WTC11 (cell line): ENCODE data around the gene USP13. TPM values are rescaled to one million over a fixed set of nuclear protein-coding genes. Genes with fewer than 3 reads are reported as not detected.

ENCODE experiments used
- ATAC-seq: fragments of 200-7000 bp; cut with Tn5 transposase; 2 replicates; pipeline ENCODE4 v1.10.0; 2021; ENCODE audit warnings: mild to moderate bottlenecking, moderate library complexity
- CTCF ChIA-PET: fragments of 300-600 bp; sonication (Branson Sonifier 250); formaldehyde crosslinking; loops from one replicate; lab custom pipeline; 2021; ENCODE audit warnings: antibody characterized with exemption; lab: Charles Lee
- POLR2A ChIA-PET: fragments of 350-600 bp; sonication (Branson Sonifier 250); formaldehyde crosslinking; loops from one replicate; lab custom pipeline; 2021; ENCODE audit warnings: antibody characterized with exemption; lab: Charles Lee
- DNase-seq: peaks from one replicate; pipeline ENCODE4 v3.0.0; 2021; ENCODE audit warnings: low spot score
- H3K27ac Mint-ChIP-seq: 2 replicates; pipeline ENCODE4 v1.8.0; 2021; ENCODE audit warnings: mixed read lengths
- H3K27me3 Mint-ChIP-seq: 2 replicates; pipeline ENCODE4 v1.8.0; 2021; ENCODE audit warnings: low read depth, mild to moderate bottlenecking, moderate library complexity, mixed read lengths
- H3K36me3 Mint-ChIP-seq: 2 replicates; pipeline ENCODE4 v1.8.0; 2021; ENCODE audit warnings: mixed read lengths
- H3K4me1 Mint-ChIP-seq: 2 replicates; pipeline ENCODE4 v1.8.0; 2022; ENCODE audit warnings: mixed read lengths
- H3K4me3 Mint-ChIP-seq: 2 replicates; pipeline ENCODE4 v1.8.0; 2021; ENCODE audit warnings: mild to moderate bottlenecking, moderate library complexity, mixed read lengths
- H3K9me3 Mint-ChIP-seq: 2 replicates; pipeline ENCODE4 v1.8.0; 2021; ENCODE audit warnings: mixed read lengths
- ESRRA ChIP-seq: sonication (generic); formaldehyde crosslinking; IDR thresholded peaks from 2 replicates; pipeline ENCODE4 v1.8.1; 2022; ENCODE audit warnings: mild to moderate bottlenecking, missing genetic modification reagents, borderline replicate concordance
- FOXJ3 ChIP-seq: sonication (generic); formaldehyde crosslinking; IDR thresholded peaks from 2 replicates; pipeline ENCODE4 v1.9.0; 2021; ENCODE audit warnings: missing genetic modification reagents, mild to moderate bottlenecking, borderline replicate concordance
- FOXK1 ChIP-seq: sonication (generic); formaldehyde crosslinking; IDR thresholded peaks from 2 replicates; pipeline ENCODE4 v1.8.0; 2022; ENCODE audit warnings: mild to moderate bottlenecking, moderate library complexity, missing genetic modification reagents
- GTF2I ChIP-seq: fragments of 250-450 bp; sonication (Bioruptor Pico); conservative IDR thresholded peaks from 2 replicates; pipeline ENCODE4 v1.4.0; 2021; ENCODE audit warnings: mild to moderate bottlenecking
- JUN ChIP-seq: sonication (generic); formaldehyde crosslinking; IDR thresholded peaks from 2 replicates; pipeline ENCODE4 v1.8.0; 2023; ENCODE audit warnings: mild to moderate bottlenecking, missing genetic modification reagents
- PRDM15 ChIP-seq: sonication (generic); formaldehyde crosslinking; IDR thresholded peaks from 2 replicates; pipeline ENCODE4 v1.8.0; 2022; ENCODE audit warnings: missing genetic modification reagents
- SOX15 ChIP-seq: fragments of 250-450 bp; sonication (Bioruptor Pico); IDR thresholded peaks from 2 replicates; pipeline ENCODE4 v1.9.0; 2021; ENCODE audit warnings: mild to moderate bottlenecking
- ZNF121 ChIP-seq: sonication (generic); formaldehyde crosslinking; IDR thresholded peaks from 2 replicates; pipeline ENCODE4 v1.8.0; 2023; ENCODE audit warnings: missing genetic modification reagents
- ZNF138 ChIP-seq: sonication (generic); formaldehyde crosslinking; conservative IDR thresholded peaks from 2 replicates; pipeline ENCODE4 v1.8.1; 2022; ENCODE audit warnings: mild to moderate bottlenecking, moderate library complexity, missing genetic modification reagents
- ZNF232 ChIP-seq: sonication (generic); formaldehyde crosslinking; IDR thresholded peaks from 2 replicates; pipeline ENCODE4 v1.8.0; 2022; ENCODE audit warnings: mild to moderate bottlenecking, missing genetic modification reagents
- total RNA-seq: library from RNA; stranded (reverse); gene quantifications from 3 replicates; pipeline ENCODE4 v1.2.3, GENCODE V29; 2021
- TF ChIP-seq, protein P1 (sequence below): sonication (generic); formaldehyde crosslinking; IDR thresholded peaks from 2 replicates; pipeline ENCODE4 v1.8.0; 2022; ENCODE audit warnings: mild to moderate bottlenecking, missing genetic modification reagents
- TF ChIP-seq, protein P2 (sequence below): sonication (generic); formaldehyde crosslinking; IDR thresholded peaks from 2 replicates; pipeline ENCODE4 v1.8.1; 2022; ENCODE audit warnings: low read depth, mild to moderate bottlenecking, moderate library complexity, missing genetic modification reagents, borderline replicate concordance
- TF ChIP-seq, protein P3 (sequence below): sonication (generic); formaldehyde crosslinking; IDR thresholded peaks from 2 replicates; pipeline ENCODE4 v1.8.1; 2023; ENCODE audit warnings: mild to moderate bottlenecking, moderate library complexity, missing genetic modification reagents
- TF ChIP-seq, protein P4 (sequence below): fragments of 250-450 bp; sonication (Bioruptor Pico); IDR thresholded peaks from 2 replicates; pipeline ENCODE4 v1.9.0; 2021; ENCODE audit warnings: mild to moderate bottlenecking, borderline replicate concordance
- TF ChIP-seq, protein P5 (sequence below): sonication (generic); formaldehyde crosslinking; IDR thresholded peaks from 2 replicates; pipeline ENCODE4 v1.8.1; 2022; ENCODE audit warnings: low read depth, missing genetic modification reagents, borderline replicate concordance
- TF ChIP-seq, protein P6 (sequence below): sonication (generic); formaldehyde crosslinking; IDR thresholded peaks from 2 replicates; pipeline ENCODE4 v1.8.1; 2023; ENCODE audit warnings: mild to moderate bottlenecking, missing genetic modification reagents
- TF ChIP-seq, protein P7 (sequence below): sonication (generic); formaldehyde crosslinking; IDR thresholded peaks from 2 replicates; pipeline ENCODE4 v1.8.1; 2022; ENCODE audit warnings: mild to moderate bottlenecking, missing genetic modification reagents, moderate library complexity, borderline replicate concordance

USP13 gene
- total RNA-seq, 1 experiment from 2014 or later, result 26.8 TPM

DNA sequence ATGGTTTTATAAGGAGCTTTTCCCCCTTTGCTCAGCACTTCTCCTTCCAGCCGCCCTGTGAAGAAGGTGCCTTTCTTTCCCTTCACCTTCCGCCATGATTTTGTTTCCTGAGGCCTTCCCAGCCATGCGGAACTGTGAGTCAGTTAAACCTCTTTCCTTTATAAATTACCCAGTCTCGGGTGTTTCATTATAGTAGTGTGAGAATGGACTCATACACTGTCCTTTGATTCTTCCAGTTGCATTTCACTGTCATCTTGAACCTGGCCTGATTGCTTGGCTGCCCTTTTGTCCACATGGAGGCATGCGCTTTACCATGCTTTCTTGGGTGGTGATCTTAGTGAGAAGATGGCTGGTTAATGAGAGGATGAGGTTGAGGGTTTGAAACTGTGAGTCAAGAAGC is 23.2 kb downstream of the USP13 start:
- no peak overlapping the region for H3K4me3 Mint-ChIP-seq
- no peaks in the 10 kb centered on the region for H3K36me3 Mint-ChIP-seq
- peaks cover 27% of the 10 kb centered on the region for H3K4me1 Mint-ChIP-seq
- H3K9me3 Mint-ChIP-seq, result no peaks in the 10 kb centered on the region
- ChIA-PET POLR2A (no interaction called here), CTCF (no interaction called here)
- H3K27me3 Mint-ChIP-seq, result no peaks in the 10 kb centered on the region
- no peak for TF ChIP-seq ESRRA (CRISPR knock-in tag)
- TF ChIP-seq FOXK1, result no peak
- no peak for TF ChIP-seq ZNF121 (CRISPR knock-in tag)
- peak overlapping the region; percentile 19 for H3K27ac Mint-ChIP-seq
- no peak for ATAC-seq
- no peak for DNase-seq

DNA sequence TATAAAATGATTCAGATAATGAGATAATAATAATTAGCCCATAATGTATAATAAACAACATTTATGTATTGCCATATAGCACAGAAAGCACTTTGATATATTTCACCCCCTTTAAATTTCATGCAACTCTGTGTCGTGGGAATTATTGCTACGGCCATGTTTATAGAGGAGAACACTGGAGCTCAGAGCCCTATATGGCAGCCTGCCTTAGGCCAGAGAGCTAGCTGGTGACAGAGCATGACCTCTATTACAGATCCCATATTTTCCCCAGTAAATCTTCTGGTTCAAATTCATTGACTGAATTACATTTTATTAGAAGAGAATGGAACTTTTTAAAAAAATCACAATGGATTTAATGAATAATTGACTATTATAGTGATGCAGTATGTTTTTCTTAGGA is 25.0 kb downstream of the USP13 start:
- no peak overlapping the region for H3K4me3 Mint-ChIP-seq
- ATAC-seq (peak; percentile 13; the same call in 1 of the 2 replicates), DNase-seq (no peak)
- no peaks in the 10 kb centered on the region for H3K27me3 Mint-ChIP-seq
- H3K9me3 Mint-ChIP-seq, result no peaks in the 10 kb centered on the region
- POLR2A ChIA-PET, result no interaction called here
- H3K36me3 Mint-ChIP-seq, result no peaks in the 10 kb centered on the region
- no peak overlapping the region for H3K27ac Mint-ChIP-seq
- peaks cover 29% of the 10 kb centered on the region for H3K4me1 Mint-ChIP-seq
- CTCF ChIA-PET, result interaction anchor here (0.9 kb wide), 1 partner anchor 28 kb away, joined by 4 read pairs; no protein-coding TSS in a partner anchor
- TF ChIP-seq, protein P1, sequence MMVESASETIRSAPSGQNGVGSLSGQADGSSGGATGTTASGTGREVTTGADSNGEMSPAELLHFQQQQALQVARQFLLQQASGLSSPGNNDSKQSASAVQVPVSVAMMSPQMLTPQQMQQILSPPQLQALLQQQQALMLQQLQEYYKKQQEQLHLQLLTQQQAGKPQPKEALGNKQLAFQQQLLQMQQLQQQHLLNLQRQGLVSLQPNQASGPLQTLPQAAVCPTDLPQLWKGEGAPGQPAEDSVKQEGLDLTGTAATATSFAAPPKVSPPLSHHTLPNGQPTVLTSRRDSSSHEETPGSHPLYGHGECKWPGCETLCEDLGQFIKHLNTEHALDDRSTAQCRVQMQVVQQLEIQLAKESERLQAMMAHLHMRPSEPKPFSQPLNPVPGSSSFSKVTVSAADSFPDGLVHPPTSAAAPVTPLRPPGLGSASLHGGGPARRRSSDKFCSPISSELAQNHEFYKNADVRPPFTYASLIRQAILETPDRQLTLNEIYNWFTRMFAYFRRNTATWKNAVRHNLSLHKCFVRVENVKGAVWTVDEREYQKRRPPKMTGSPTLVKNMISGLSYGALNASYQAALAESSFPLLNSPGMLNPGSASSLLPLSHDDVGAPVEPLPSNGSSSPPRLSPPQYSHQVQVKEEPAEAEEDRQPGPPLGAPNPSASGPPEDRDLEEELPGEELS, result no peak
- TF ChIP-seq, protein P2, sequence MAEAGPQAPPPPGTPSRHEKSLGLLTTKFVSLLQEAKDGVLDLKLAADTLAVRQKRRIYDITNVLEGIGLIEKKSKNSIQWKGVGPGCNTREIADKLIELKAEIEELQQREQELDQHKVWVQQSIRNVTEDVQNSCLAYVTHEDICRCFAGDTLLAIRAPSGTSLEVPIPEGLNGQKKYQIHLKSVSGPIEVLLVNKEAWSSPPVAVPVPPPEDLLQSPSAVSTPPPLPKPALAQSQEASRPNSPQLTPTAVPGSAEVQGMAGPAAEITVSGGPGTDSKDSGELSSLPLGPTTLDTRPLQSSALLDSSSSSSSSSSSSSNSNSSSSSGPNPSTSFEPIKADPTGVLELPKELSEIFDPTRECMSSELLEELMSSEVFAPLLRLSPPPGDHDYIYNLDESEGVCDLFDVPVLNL, result no peak
- no peak for TF ChIP-seq SOX15
- no peak for TF ChIP-seq ZNF138
- TF ChIP-seq ESRRA (CRISPR knock-in tag), result no peak
- TF ChIP-seq PRDM15, result no peak
- TF ChIP-seq, protein P3, sequence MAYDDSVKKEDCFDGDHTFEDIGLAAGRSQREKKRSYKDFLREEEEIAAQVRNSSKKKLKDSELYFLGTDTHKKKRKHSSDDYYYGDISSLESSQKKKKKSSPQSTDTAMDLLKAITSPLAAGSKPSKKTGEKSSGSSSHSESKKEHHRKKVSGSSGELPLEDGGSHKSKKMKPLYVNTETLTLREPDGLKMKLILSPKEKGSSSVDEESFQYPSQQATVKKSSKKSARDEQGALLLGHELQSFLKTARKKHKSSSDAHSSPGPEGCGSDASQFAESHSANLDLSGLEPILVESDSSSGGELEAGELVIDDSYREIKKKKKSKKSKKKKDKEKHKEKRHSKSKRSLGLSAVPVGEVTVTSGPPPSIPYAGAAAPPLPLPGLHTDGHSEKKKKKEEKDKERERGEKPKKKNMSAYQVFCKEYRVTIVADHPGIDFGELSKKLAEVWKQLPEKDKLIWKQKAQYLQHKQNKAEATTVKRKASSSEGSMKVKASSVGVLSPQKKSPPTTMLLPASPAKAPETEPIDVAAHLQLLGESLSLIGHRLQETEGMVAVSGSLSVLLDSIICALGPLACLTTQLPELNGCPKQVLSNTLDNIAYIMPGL (CRISPR knock-in tag), result no peak
- TF ChIP-seq, protein P4, sequence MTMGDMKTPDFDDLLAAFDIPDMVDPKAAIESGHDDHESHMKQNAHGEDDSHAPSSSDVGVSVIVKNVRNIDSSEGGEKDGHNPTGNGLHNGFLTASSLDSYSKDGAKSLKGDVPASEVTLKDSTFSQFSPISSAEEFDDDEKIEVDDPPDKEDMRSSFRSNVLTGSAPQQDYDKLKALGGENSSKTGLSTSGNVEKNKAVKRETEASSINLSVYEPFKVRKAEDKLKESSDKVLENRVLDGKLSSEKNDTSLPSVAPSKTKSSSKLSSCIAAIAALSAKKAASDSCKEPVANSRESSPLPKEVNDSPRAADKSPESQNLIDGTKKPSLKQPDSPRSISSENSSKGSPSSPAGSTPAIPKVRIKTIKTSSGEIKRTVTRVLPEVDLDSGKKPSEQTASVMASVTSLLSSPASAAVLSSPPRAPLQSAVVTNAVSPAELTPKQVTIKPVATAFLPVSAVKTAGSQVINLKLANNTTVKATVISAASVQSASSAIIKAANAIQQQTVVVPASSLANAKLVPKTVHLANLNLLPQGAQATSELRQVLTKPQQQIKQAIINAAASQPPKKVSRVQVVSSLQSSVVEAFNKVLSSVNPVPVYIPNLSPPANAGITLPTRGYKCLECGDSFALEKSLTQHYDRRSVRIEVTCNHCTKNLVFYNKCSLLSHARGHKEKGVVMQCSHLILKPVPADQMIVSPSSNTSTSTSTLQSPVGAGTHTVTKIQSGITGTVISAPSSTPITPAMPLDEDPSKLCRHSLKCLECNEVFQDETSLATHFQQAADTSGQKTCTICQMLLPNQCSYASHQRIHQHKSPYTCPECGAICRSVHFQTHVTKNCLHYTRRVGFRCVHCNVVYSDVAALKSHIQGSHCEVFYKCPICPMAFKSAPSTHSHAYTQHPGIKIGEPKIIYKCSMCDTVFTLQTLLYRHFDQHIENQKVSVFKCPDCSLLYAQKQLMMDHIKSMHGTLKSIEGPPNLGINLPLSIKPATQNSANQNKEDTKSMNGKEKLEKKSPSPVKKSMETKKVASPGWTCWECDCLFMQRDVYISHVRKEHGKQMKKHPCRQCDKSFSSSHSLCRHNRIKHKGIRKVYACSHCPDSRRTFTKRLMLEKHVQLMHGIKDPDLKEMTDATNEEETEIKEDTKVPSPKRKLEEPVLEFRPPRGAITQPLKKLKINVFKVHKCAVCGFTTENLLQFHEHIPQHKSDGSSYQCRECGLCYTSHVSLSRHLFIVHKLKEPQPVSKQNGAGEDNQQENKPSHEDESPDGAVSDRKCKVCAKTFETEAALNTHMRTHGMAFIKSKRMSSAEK, result no peak
- TF ChIP-seq, protein P5, sequence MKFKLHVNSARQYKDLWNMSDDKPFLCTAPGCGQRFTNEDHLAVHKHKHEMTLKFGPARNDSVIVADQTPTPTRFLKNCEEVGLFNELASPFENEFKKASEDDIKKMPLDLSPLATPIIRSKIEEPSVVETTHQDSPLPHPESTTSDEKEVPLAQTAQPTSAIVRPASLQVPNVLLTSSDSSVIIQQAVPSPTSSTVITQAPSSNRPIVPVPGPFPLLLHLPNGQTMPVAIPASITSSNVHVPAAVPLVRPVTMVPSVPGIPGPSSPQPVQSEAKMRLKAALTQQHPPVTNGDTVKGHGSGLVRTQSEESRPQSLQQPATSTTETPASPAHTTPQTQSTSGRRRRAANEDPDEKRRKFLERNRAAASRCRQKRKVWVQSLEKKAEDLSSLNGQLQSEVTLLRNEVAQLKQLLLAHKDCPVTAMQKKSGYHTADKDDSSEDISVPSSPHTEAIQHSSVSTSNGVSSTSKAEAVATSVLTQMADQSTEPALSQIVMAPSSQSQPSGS (CRISPR knock-in tag), result no peak
- no peak for TF ChIP-seq JUN (CRISPR knock-in tag)
- no peak for TF ChIP-seq FOXJ3 (CRISPR knock-in tag)
- TF ChIP-seq, protein P6, sequence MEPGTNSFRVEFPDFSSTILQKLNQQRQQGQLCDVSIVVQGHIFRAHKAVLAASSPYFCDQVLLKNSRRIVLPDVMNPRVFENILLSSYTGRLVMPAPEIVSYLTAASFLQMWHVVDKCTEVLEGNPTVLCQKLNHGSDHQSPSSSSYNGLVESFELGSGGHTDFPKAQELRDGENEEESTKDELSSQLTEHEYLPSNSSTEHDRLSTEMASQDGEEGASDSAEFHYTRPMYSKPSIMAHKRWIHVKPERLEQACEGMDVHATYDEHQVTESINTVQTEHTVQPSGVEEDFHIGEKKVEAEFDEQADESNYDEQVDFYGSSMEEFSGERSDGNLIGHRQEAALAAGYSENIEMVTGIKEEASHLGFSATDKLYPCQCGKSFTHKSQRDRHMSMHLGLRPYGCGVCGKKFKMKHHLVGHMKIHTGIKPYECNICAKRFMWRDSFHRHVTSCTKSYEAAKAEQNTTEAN (CRISPR knock-in tag), result no peak
- TF ChIP-seq GTF2I (CRISPR knock-in tag), result no peak
- TF ChIP-seq, protein P7, sequence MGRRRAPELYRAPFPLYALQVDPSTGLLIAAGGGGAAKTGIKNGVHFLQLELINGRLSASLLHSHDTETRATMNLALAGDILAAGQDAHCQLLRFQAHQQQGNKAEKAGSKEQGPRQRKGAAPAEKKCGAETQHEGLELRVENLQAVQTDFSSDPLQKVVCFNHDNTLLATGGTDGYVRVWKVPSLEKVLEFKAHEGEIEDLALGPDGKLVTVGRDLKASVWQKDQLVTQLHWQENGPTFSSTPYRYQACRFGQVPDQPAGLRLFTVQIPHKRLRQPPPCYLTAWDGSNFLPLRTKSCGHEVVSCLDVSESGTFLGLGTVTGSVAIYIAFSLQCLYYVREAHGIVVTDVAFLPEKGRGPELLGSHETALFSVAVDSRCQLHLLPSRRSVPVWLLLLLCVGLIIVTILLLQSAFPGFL (CRISPR knock-in tag), result no peak
- TF ChIP-seq ZNF232 (CRISPR knock-in tag), result no peak
